SK-N-SH treated with all-trans-retinoic acid at 6 μM for 48 hours (cell line): ENCODE data around the gene EXOC4.

Experiments
- ARNTL ChIP-seq: fragments of 450-650 bp; formaldehyde crosslinking; IDR thresholded peaks from 2 replicates; pipeline ENCODE4 v1.5.0; 2020; ENCODE audit warnings: low read depth, mild to moderate bottlenecking, moderate library complexity, borderline replicate concordance
- ISL1 ChIP-seq: fragments of 250-450 bp; sonication (Bioruptor Pico); IDR thresholded peaks from 2 replicates; pipeline ENCODE4 v2.1.2; 2022; ENCODE audit warnings: mild to moderate bottlenecking, moderate library complexity
- OSR1 ChIP-seq: fragments of 250-450 bp; sonication (Bioruptor Pico); IDR thresholded peaks from 2 replicates; pipeline ENCODE4 v1.8.0; 2022; ENCODE audit warnings: moderate library complexity, mild to moderate bottlenecking, inconsistent platforms
- PPARA ChIP-seq: fragments of 250-450 bp; sonication (Bioruptor Pico); IDR thresholded peaks from 2 replicates; pipeline ENCODE4 v1.5.0; 2020; ENCODE audit warnings: mild to moderate bottlenecking, borderline replicate concordance
- RARB ChIP-seq: fragments of 250-450 bp; sonication (Bioruptor Pico); IDR thresholded peaks from 2 replicates; pipeline ENCODE4 v1.8.0; 2021; ENCODE audit warnings: mild to moderate bottlenecking, moderate library complexity
- TCF4 ChIP-seq: fragments of 250-450 bp; sonication (Bioruptor Pico); IDR thresholded peaks from 2 replicates; pipeline ENCODE4 v1.8.0; 2021; ENCODE audit warnings: mild to moderate bottlenecking, moderate library complexity, borderline replicate concordance
- TOX ChIP-seq: fragments of 250-450 bp; sonication (Bioruptor Pico); IDR thresholded peaks from 2 replicates; pipeline ENCODE4 v1.8.0; 2021; ENCODE audit warnings: mild to moderate bottlenecking, moderate library complexity, borderline replicate concordance
- ZFP3 ChIP-seq: fragments of 250-450 bp; sonication (Bioruptor Pico); IDR thresholded peaks from 2 replicates; pipeline ENCODE4 v1.5.0; 2020; ENCODE audit warnings: mild to moderate bottlenecking, moderate library complexity
- ZNF565 ChIP-seq: fragments of 450-650 bp; formaldehyde crosslinking; conservative IDR thresholded peaks from 2 replicates; pipeline ENCODE4 v1.5.0; 2020; ENCODE audit warnings: low read depth, mild to moderate bottlenecking, moderate library complexity
- ZNF8 ChIP-seq: fragments of 450-650 bp; formaldehyde crosslinking; IDR thresholded peaks from 2 replicates; pipeline ENCODE4 v1.5.0; 2020; ENCODE audit warnings: mild to moderate bottlenecking, moderate library complexity
- TF ChIP-seq, protein P1 (sequence below): fragments of 250-450 bp; sonication (Bioruptor Pico); IDR thresholded peaks from 2 replicates; pipeline ENCODE4 v1.5.1; 2020; ENCODE audit warnings: low read depth, mild to moderate bottlenecking, moderate library complexity
- TF ChIP-seq, protein P2 (sequence below): fragments of 250-450 bp; sonication (Bioruptor Pico); IDR thresholded peaks from 2 replicates; pipeline ENCODE4 v1.5.1; 2021; ENCODE audit warnings: mild to moderate bottlenecking, moderate library complexity

DNA sequence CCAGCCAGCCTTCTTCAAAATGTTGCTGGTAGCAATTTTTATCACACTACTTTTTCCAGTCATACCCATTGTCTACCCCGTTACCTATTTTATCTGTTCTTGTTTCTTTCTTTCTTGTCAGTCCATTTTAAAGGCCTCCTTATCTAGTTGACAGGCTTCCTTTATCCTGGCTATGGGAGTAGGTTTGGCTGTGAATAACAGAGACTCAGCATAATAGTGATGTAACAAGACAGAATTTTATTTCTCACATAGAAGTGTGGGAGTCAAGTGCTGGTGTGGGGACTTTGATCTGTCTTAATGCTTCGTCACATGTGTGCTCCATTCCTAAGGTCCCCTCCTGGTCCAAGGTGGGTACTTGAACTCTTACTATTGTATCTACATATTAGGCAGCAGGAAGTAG, 283.6 kb downstream of the EXOC4 start:
- TF ChIP-seq ISL1 (CRISPR knock-in tag) (no peak), RARB (CRISPR knock-in tag) (no peak), OSR1 (CRISPR knock-in tag) (no peak), ZFP3 (no peak), ZNF565 (CRISPR knock-in tag) (no peak), TCF4 (CRISPR knock-in tag) (no peak), ARNTL (CRISPR knock-in tag) (no peak), TOX (CRISPR knock-in tag) (no peak), ZNF8 (CRISPR knock-in tag) (no peak), PPARA (CRISPR knock-in tag) (no peak)
- TF ChIP-seq, protein P1, sequence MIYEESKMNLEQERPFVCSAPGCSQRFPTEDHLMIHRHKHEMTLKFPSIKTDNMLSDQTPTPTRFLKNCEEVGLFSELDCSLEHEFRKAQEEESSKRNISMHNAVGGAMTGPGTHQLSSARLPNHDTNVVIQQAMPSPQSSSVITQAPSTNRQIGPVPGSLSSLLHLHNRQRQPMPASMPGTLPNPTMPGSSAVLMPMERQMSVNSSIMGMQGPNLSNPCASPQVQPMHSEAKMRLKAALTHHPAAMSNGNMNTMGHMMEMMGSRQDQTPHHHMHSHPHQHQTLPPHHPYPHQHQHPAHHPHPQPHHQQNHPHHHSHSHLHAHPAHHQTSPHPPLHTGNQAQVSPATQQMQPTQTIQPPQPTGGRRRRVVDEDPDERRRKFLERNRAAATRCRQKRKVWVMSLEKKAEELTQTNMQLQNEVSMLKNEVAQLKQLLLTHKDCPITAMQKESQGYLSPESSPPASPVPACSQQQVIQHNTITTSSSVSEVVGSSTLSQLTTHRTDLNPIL = no peak
- TF ChIP-seq, protein P2, sequence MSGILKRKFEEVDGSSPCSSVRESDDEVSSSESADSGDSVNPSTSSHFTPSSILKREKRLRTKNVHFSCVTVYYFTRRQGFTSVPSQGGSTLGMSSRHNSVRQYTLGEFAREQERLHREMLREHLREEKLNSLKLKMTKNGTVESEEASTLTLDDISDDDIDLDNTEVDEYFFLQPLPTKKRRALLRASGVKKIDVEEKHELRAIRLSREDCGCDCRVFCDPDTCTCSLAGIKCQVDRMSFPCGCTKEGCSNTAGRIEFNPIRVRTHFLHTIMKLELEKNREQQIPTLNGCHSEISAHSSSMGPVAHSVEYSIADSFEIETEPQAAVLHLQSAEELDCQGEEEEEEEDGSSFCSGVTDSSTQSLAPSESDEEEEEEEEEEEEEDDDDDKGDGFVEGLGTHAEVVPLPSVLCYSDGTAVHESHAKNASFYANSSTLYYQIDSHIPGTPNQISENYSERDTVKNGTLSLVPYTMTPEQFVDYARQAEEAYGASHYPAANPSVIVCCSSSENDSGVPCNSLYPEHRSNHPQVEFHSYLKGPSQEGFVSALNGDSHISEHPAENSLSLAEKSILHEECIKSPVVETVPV = no peak
